ENCODE data around the gene VAV2. TPM values are rescaled to one million over a fixed set of nuclear protein-coding genes. Genes with fewer than 3 reads are reported as not detected.
A peak's percentile ranks its signal among the peaks of the same experiment; 100 is the strongest.

The VAV2 gene
- total RNA-seq, 1 donor from 2014 or later: 8.3 TPM

DNA sequence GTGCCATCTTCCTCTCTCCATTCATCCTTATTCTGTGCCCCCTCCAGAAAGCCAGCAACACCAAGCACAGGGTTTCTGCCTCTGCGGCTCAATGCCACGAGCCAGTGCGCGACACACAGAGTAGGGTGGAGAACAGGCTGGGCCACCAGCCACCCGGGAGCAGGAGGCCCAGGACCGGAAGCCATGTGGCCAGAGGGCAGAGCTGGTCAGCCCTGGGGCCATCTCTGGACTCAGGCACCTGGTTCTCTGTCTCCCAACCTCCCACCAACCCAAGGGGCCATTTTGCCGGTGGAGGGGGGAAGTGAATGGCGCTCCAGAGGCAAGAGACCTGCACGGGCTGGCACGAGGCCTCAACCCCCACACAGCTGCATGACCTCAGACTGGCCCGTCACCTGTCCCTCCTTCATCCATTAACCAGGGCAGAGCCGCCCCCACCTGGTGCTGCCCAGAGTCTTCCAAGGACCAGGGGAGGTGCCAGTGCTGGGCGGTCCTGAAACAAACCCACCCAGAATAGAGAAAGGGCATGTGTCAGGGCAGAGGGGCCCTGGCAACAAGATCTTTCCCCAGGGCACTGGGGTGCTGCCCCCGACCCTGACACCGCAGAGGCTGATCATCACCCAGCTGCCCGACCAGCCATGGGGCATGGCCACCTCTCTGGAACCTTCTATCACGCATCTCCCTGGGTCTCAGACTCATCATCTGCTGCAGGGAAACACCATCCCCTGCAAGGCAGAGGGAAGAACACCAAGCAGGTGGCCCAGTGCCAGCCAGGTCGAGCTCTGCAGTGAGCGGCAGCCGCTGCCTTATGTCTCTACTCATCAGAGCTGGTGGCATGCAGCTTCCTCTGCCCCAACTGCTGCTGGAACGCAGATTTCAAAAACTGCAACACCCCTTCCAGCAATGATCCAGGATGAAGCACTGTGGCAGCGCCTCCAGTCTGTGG lies 11.9 kb downstream of the VAV2 start:
- H3K4me1 ChIP-seq: peaks cover 21% of the 10 kb centered on the region
- H3K36me3 ChIP-seq: no peaks in the 10 kb centered on the region
- peak overlapping the region; percentile 40 for H3K27ac ChIP-seq
- H3K27me3 ChIP-seq: no peaks in the 10 kb centered on the region
- DNase-seq (ENCODE audit: extremely low spot score in 2 of 2): no peak
- H3K4me3 ChIP-seq: peak overlapping the region in 1 of 2 donors; percentile 43
- TF ChIP-seq POLR2A (IDR thresholded peaks at IDR 0.05) (no peak), POLR2AphosphoS5 (IDR thresholded peaks at IDR 0.05; ENCODE audit: insufficient read depth in 1 of 2, low read depth in 1 of 2) (no peak)
- TF ChIP-seq, protein P1, sequence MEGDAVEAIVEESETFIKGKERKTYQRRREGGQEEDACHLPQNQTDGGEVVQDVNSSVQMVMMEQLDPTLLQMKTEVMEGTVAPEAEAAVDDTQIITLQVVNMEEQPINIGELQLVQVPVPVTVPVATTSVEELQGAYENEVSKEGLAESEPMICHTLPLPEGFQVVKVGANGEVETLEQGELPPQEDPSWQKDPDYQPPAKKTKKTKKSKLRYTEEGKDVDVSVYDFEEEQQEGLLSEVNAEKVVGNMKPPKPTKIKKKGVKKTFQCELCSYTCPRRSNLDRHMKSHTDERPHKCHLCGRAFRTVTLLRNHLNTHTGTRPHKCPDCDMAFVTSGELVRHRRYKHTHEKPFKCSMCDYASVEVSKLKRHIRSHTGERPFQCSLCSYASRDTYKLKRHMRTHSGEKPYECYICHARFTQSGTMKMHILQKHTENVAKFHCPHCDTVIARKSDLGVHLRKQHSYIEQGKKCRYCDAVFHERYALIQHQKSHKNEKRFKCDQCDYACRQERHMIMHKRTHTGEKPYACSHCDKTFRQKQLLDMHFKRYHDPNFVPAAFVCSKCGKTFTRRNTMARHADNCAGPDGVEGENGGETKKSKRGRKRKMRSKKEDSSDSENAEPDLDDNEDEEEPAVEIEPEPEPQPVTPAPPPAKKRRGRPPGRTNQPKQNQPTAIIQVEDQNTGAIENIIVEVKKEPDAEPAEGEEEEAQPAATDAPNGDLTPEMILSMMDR (IDR thresholded peaks at IDR 0.05): no peak
- H3K9me3 ChIP-seq: no peaks in the 10 kb centered on the region
- intact Hi-C loops (cut with DNase I): no loop called here

DNA sequence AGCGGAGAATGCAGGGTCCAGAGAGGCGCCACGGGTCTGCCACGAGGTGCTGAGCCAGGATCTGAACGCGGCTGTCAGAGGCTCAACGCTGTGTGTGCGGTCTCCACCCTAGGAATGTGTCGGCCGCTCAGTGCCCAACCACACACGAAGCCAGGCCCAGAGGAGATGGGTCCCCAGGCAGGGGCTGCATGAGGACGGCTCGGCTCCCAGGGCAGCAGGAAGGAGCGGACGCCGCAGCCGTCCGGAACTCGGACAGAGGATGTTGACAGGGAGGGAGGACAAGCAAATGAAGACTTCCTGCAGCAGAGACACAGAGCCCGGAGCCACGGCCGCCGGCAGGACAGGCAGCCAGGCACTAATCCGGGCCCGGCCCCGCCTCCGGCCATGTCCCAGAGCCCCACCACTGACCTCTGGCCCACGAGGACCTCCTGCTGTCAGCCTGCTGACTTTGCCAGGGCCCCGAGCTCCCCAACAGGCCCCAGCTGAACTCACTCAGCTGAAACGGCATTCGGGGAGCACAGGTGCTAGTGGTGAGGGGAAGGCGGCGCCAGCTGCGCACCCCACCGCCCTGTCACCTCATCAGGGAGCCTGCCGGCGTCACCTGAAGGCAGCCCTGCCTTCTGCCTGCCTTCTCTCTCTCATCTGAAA lies 12.7 kb downstream of the VAV2 start:
- peak overlapping the region; percentile 40 for H3K27ac ChIP-seq
- no peak for TF ChIP-seq POLR2AphosphoS5 (IDR thresholded peaks at IDR 0.05; ENCODE audit: insufficient read depth in 1 of 2, low read depth in 1 of 2)
- TF ChIP-seq, protein P1 (IDR thresholded peaks at IDR 0.05): no peak
- no peak for TF ChIP-seq POLR2A (IDR thresholded peaks at IDR 0.05)
- peaks cover 21% of the 10 kb centered on the region for H3K4me1 ChIP-seq
- no peaks in the 10 kb centered on the region for H3K36me3 ChIP-seq
- H3K4me3 ChIP-seq: peak overlapping the region; percentile 21 to 43
- intact Hi-C loops (cut with DNase I): no loop called here
- H3K27me3 ChIP-seq: no peaks in the 10 kb centered on the region
- no peak for DNase-seq (ENCODE audit: extremely low spot score in 2 of 2)
- no peaks in the 10 kb centered on the region for H3K9me3 ChIP-seq

DNA sequence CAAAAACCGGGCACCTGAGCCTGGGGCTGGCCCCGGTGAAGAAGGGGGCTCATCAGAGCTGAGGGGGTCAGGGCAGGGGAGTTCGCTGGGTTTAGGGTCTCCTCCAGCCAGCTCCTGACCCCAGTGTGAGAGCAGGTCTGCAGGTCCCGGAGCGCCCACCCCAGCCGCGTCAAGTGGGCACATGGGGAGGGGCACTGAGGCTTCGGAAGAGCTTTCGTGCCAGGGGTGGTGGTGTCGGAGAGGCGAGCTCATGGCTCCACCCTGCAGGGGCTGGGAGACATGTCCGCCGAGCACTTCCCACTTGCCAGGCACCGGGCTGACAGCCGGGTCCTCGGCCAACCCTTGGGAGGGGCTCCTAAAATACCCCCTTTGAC lies 13.2 kb downstream of the VAV2 start:
- Histone ChIP-seq H3K36me3 (no peaks in the 10 kb centered on the region), H3K27ac (peak overlapping the region; percentile 40), H3K4me1 (peaks cover 21% of the 10 kb centered on the region), H3K9me3 (no peaks in the 10 kb centered on the region), H3K27me3 (no peaks in the 10 kb centered on the region), H3K4me3 (peak overlapping the region; percentile 21 to 43)
- TF ChIP-seq, protein P1 (IDR thresholded peaks at IDR 0.05): no peak
- TF ChIP-seq POLR2A (IDR thresholded peaks at IDR 0.05) (no peak), POLR2AphosphoS5 (IDR thresholded peaks at IDR 0.05; ENCODE audit: insufficient read depth in 1 of 2, low read depth in 1 of 2) (no peak)
- no peak for DNase-seq (ENCODE audit: extremely low spot score in 2 of 2)
- intact Hi-C loops (cut with DNase I): no loop called here

DNA sequence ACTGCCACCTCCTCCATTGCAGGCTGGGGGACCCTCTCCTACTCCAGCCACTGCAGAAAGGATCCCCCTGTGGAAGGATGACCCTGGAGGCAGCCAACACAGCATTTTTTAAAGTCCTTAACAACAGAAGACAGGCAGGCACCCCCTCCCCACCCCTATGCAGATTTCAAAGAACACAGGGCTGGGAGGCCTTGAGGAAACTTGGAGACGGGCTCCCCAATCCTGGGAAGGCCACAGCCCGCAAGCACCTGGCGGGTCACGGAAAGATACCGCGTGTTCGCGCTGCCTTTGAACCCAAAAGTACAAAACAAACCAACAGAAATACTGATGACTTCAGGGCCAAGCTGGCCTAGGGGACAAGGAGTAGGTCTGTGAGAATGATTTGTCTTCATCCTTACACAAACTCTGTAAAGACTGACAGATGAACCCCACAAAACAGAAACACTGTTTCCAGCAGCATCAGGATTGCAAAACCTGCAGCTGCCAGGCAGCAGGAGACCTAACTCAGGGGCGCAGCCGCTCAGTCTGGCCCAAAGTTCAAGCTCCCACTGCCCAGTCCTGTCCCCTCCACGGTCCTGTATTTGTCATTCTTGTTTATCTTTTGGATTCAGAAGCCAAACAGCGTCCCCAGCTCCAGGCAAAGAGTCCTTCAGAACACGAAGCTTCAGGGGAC lies 13.8 kb downstream of the VAV2 start:
- H3K4me3 ChIP-seq: no peak overlapping the region
- peaks cover 21% of the 10 kb centered on the region for H3K4me1 ChIP-seq
- intact Hi-C loops (cut with DNase I): no loop called here
- H3K27ac ChIP-seq: peak overlapping the region; percentile 40
- no peaks in the 10 kb centered on the region for H3K9me3 ChIP-seq
- H3K36me3 ChIP-seq: no peaks in the 10 kb centered on the region
- DNase-seq (ENCODE audit: extremely low spot score in 2 of 2): no peak
- TF ChIP-seq POLR2AphosphoS5 (IDR thresholded peaks at IDR 0.05; ENCODE audit: insufficient read depth in 1 of 2, low read depth in 1 of 2): no peak
- no peaks in the 10 kb centered on the region for H3K27me3 ChIP-seq

DNA sequence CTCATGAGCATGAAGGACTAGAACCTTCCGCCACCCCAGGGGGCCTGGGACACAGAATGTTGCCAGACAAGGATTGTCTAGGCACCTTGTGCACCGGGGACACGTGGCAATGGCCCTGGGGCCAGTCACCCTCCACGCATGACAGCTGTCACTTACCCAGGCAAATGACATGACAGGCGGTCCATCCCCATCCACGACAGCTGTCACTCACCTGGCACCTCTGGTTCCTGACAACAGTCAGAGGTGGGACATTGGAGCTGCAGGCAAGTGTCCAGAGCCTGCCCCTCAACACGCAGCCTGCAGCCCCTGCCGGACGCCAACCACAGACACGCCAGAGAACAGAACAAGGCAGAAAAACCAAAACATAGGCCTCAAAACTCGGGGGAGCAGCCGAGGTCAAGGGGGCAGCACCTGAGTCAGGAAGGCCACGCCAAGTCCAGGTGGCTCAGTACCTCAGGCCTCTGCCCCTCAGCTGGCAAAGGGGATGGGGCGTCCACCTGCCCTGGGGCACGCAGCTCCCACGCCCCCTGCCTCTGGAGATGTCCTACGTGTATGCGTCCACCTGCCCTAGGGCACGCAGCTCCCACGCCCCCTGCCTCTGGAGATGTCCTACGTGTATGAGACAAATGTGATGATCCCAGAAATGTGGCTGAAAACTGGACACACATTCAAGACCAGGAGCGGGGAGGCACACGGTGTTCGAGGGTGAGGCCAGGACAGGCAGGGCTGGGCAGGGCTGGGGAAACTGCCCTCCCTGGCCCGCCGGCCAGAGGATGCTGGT lies 14.5 kb downstream of the VAV2 start:
- H3K36me3 ChIP-seq: no peaks in the 10 kb centered on the region
- H3K27ac ChIP-seq: no peak overlapping the region
- no peaks in the 10 kb centered on the region for H3K27me3 ChIP-seq
- DNase-seq (ENCODE audit: extremely low spot score in 2 of 2): no peak
- TF ChIP-seq, protein P1 (IDR thresholded peaks at IDR 0.05): no peak
- TF ChIP-seq POLR2A (IDR thresholded peaks at IDR 0.05) (no peak), POLR2AphosphoS5 (IDR thresholded peaks at IDR 0.05; ENCODE audit: insufficient read depth in 1 of 2, low read depth in 1 of 2) (no peak)
- intact Hi-C loops (cut with DNase I): no loop called here
- peaks cover 26% of the 10 kb centered on the region for H3K4me1 ChIP-seq
- no peak overlapping the region for H3K4me3 ChIP-seq
- H3K9me3 ChIP-seq: no peaks in the 10 kb centered on the region
